Upper lobe of right lung (tissue), 1 donor: ENCODE results near the gene METTL9. TPM values are rescaled to one million over a fixed set of nuclear protein-coding genes. Genes with fewer than 3 reads are reported as not detected.

Experiments
- ATAC-seq: fragments of 200-7000 bp; cut with Tn5 transposase; one replicate; pipeline ENCODE4 v1.9.1; 2020; ENCODE audit warnings: mild to moderate bottlenecking, moderate library complexity
- DNase-seq: peaks from one replicate; pipeline ENCODE4 v3.0.0-alpha.2; 2020
- H3K27ac ChIP-seq: fragments of 200-600 bp; one replicate; pipeline ENCODE4 v1.8.0; 2022
- H3K27me3 ChIP-seq: fragments of 200-600 bp; one replicate; pipeline ENCODE4 v1.8.0; 2022; ENCODE audit warnings: mild to moderate bottlenecking
- H3K36me3 ChIP-seq: fragments of 200-600 bp; one replicate; pipeline ENCODE4 v1.8.0; 2022
- H3K4me1 ChIP-seq: fragments of 200-600 bp; one replicate; pipeline ENCODE4 v1.8.0; 2022
- H3K4me3 ChIP-seq: fragments of 200-600 bp; one replicate; pipeline ENCODE4 v1.8.0; 2022; ENCODE audit warnings: mild to moderate bottlenecking
- H3K9me3 ChIP-seq: fragments of 200-600 bp; one replicate; pipeline ENCODE4 v1.8.0; 2022
- CTCF ChIP-seq: fragments of 200-600 bp; IDR thresholded peaks from one replicate; pipeline ENCODE4 v1.8.0; 2022; ENCODE audit warnings: antibody characterized with exemption
- intact Hi-C: fragments of 100-400 bp; cut with DNase I; formaldehyde crosslinking; loops from one replicate; pipeline ENCODE4 v1.11.0; 2022
- total RNA-seq: library from RNA; stranded (reverse); fragmentation: NEBNext Ultra II Directional; extraction: Animal tissue kit (Norgen Biotek cat#: 25700); gene quantifications from one replicate; pipeline ENCODE4 v1.2.1, GENCODE V29; 2021
- donor health status: DM: no; HTN: yes; CAD: no; lungs with severe emphysema.

Gene METTL9
- total RNA-seq, 1 donor from 2014 or later, result 84.0 TPM

GRCh38 chr16:21614896-21615295 lies 15.5 kb downstream of the METTL9 start:
- no peaks in the 10 kb centered on the region for H3K9me3 ChIP-seq
- TF ChIP-seq CTCF, result no peak
- H3K27ac ChIP-seq, result no peak overlapping the region
- H3K27me3 ChIP-seq, result no peaks in the 10 kb centered on the region
- H3K4me3 ChIP-seq, result no peak overlapping the region
- peaks cover 28% of the 10 kb centered on the region for H3K4me1 ChIP-seq
- intact Hi-C loops, result no loop called here
- H3K36me3 ChIP-seq, result peaks cover 10% of the 10 kb centered on the region
- ATAC-seq, result no peak
- no peak for DNase-seq

GRCh38 chr16:21617607-21618006 lies 18.2 kb downstream of the METTL9 start:
- ATAC-seq (no peak), DNase-seq (no peak)
- H3K4me1 ChIP-seq, result peaks cover 3% of the 10 kb centered on the region
- H3K27me3 ChIP-seq, result no peaks in the 10 kb centered on the region
- H3K9me3 ChIP-seq, result no peaks in the 10 kb centered on the region
- peaks cover 10% of the 10 kb centered on the region for H3K36me3 ChIP-seq
- no peak for TF ChIP-seq CTCF
- H3K4me3 ChIP-seq, result no peak overlapping the region
- H3K27ac ChIP-seq, result no peak overlapping the region
- intact Hi-C loops, result no loop called here

- Histone ChIP-seq H3K9me3 (no peaks in the 10 kb centered on the region), H3K36me3 (peaks cover 11% of the 10 kb centered on the region), H3K4me1 (no peaks in the 10 kb centered on the region), H3K4me3 (no peak overlapping the region), H3K27ac (no peak overlapping the region), H3K27me3 (no peaks in the 10 kb centered on the region)
- DNase-seq (no peak), ATAC-seq (no peak)
- intact Hi-C loops, result no loop called here
- TF ChIP-seq CTCF, result no peak
Measured at GRCh38 chr16:21618281-21618680, 18.9 kb downstream of the METTL9 start.

- H3K27ac ChIP-seq, result no peak overlapping the region
- H3K36me3 ChIP-seq, result peaks cover 25% of the 10 kb centered on the region
- no peaks in the 10 kb centered on the region for H3K9me3 ChIP-seq
- no peak for DNase-seq
- ATAC-seq, result no peak
- H3K4me3 ChIP-seq, result no peak overlapping the region
- H3K4me1 ChIP-seq, result no peaks in the 10 kb centered on the region
- H3K27me3 ChIP-seq, result no peaks in the 10 kb centered on the region
- intact Hi-C loops, result no loop called here
- TF ChIP-seq CTCF, result no peak
Measured at GRCh38 chr16:21619765-21620425, 20.5 kb downstream of the METTL9 start.

- no peak overlapping the region for H3K4me3 ChIP-seq
- ATAC-seq (no peak), DNase-seq (no peak)
- H3K27me3 ChIP-seq, result no peaks in the 10 kb centered on the region
- no peak overlapping the region for H3K27ac ChIP-seq
- no peak for TF ChIP-seq CTCF
- H3K36me3 ChIP-seq, result peaks cover 32% of the 10 kb centered on the region
- no peaks in the 10 kb centered on the region for H3K9me3 ChIP-seq
- H3K4me1 ChIP-seq, result no peaks in the 10 kb centered on the region
- intact Hi-C loops, result no loop called here
Measured at GRCh38 chr16:21620592-21620991, 21.2 kb downstream of the METTL9 start.

GRCh38 chr16:21622545-21622944 lies 23.2 kb downstream of the METTL9 start:
- Histone ChIP-seq H3K27me3 (no peaks in the 10 kb centered on the region), H3K36me3 (peaks cover 39% of the 10 kb centered on the region), H3K4me3 (no peak overlapping the region), H3K9me3 (no peaks in the 10 kb centered on the region), H3K27ac (no peak overlapping the region), H3K4me1 (peaks cover 5% of the 10 kb centered on the region)
- TF ChIP-seq CTCF, result no peak
- ATAC-seq (no peak), DNase-seq (no peak)
- intact Hi-C loops, result no loop called here
